ENCODE measurements around the gene DNASE1L3. TPM values are rescaled to one million over a fixed set of nuclear protein-coding genes. Genes with fewer than 3 reads are reported as not detected.

The DNASE1L3 gene
- total and polyA plus RNA-seq, 2 donors (not counting 3 experiments of a cell fraction or from before 2014, with no cell fraction given): 0.95 to 1.3 TPM

DNA sequence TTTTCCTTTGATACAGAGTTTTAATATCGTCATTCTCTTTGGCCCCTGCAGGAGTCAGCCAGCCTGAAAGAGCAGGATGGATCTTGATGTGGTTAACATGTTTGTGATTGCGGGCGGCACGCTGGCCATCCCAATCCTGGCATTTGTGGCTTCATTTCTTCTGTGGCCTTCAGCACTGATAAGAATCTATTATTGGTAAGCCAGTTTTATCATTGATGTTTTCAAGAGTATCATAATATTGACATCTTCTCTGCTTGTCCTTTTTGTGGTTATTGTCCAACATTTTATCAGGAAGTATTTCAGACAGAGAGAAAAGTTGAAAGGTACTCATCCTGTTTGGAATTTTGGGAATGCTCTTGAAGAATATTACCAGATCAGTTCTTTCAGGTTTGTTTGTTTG lies 45.7 kb upstream of the DNASE1L3 start:
- BruUV-seq (replicated peaks): no TSS peak
- H3K9me3 ChIP-seq (replicated peaks; ENCODE audit: control insufficient read depth, insufficient read depth, low read length): no peaks in the 10 kb centered on the region
- ChIA-PET POLR2A (no interaction called here), CTCF (no interaction called here)
- H3K79me2 ChIP-seq (ENCODE audit: control insufficient read depth, insufficient read depth, low read length): no peaks in the 10 kb centered on the region
- no peak overlapping the region for H3K4me2 ChIP-seq (ENCODE audit: insufficient read depth, low read length)
- no peaks in the 10 kb centered on the region for H3K27me3 ChIP-seq (ENCODE audit: control insufficient read depth in 2 of 2, insufficient read depth in 2 of 2, low read length in 2 of 2)
- H3K36me3 ChIP-seq (ENCODE audit: control insufficient read depth in 2 of 2, extremely low read depth in 1 of 2, insufficient read depth in 2 of 2, low read length in 2 of 2): no peaks in the 10 kb centered on the region
- intact Hi-C loops (cut with micrococcal nuclease) (no loop called here), dilution Hi-C loops (cut with MboI; ENCODE audit: extremely low pct_ligation_motif_present, low sequenced_read_pairs) (no loop called here)
- TF ChIP-seq POLR2AphosphoS5 (IDR thresholded peaks at IDR 0.05; ENCODE audit: insufficient read depth, low read depth, low read length) (no peak), EZH2 (IDR thresholded peaks at IDR 0.05; ENCODE audit: borderline replicate concordance, low read depth, low read length, severe bottlenecking) (no peak), FOS (IDR thresholded peaks at IDR 0.05; ENCODE audit: borderline replicate concordance, insufficient read depth, low read length) (no peak), POLR2A (IDR thresholded peaks at IDR 0.05; ENCODE audit: low read depth, low read length) (no peak), GATA2 (IDR thresholded peaks at IDR 0.05; ENCODE audit: insufficient read depth, insufficient read length, low read depth, low read length) (no peak), JUN (IDR thresholded peaks at IDR 0.05; ENCODE audit: borderline replicate concordance, insufficient read depth, insufficient read length, low read depth) (no peak), MYC (IDR thresholded peaks at IDR 0.05; ENCODE audit: low read depth, low read length) (no peak)
- TF ChIP-seq, protein P1, sequence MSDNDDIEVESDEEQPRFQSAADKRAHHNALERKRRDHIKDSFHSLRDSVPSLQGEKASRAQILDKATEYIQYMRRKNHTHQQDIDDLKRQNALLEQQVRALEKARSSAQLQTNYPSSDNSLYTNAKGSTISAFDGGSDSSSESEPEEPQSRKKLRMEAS (IDR thresholded peaks at IDR 0.05; ENCODE audit: insufficient read depth, insufficient read length): no peak
- TF ChIP-seq, protein P2, sequence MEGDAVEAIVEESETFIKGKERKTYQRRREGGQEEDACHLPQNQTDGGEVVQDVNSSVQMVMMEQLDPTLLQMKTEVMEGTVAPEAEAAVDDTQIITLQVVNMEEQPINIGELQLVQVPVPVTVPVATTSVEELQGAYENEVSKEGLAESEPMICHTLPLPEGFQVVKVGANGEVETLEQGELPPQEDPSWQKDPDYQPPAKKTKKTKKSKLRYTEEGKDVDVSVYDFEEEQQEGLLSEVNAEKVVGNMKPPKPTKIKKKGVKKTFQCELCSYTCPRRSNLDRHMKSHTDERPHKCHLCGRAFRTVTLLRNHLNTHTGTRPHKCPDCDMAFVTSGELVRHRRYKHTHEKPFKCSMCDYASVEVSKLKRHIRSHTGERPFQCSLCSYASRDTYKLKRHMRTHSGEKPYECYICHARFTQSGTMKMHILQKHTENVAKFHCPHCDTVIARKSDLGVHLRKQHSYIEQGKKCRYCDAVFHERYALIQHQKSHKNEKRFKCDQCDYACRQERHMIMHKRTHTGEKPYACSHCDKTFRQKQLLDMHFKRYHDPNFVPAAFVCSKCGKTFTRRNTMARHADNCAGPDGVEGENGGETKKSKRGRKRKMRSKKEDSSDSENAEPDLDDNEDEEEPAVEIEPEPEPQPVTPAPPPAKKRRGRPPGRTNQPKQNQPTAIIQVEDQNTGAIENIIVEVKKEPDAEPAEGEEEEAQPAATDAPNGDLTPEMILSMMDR (IDR thresholded peaks at IDR 0.05; ENCODE audit: extremely low read depth in 1 of 2, insufficient read depth in 1 of 2, low read depth in 1 of 2, low read length in 2 of 2): no peak
- H4K20me1 ChIP-seq (replicated peaks; ENCODE audit: control insufficient read depth, extremely low read depth, insufficient read depth, low read length): no peaks in the 10 kb centered on the region
- H3K9ac ChIP-seq (replicated peaks; ENCODE audit: extremely low read depth, insufficient read depth, low read length): no peak overlapping the region
- H3K4me1 ChIP-seq (ENCODE audit: control insufficient read depth, extremely low read depth, insufficient read depth, low read length): no peaks in the 10 kb centered on the region
- H3K4me3 ChIP-seq (replicated peaks in 1 of 3; ENCODE audit: insufficient read depth in 1 of 3, low read depth in 1 of 3, low read length in 3 of 3): no peak overlapping the region
- no peak overlapping the region for H2AFZ ChIP-seq (ENCODE audit: low read depth, low read length)
- H3K27ac ChIP-seq (ENCODE audit: insufficient read depth, low read depth, low read length): no peak overlapping the region
- DNase-seq (ENCODE audit: low read depth, low spot score) (no peak), FAIRE-seq (peak; percentile 37)
- no peaks in the 10 kb centered on the region for H3K9me1 ChIP-seq (replicated peaks; ENCODE audit: control insufficient read depth, extremely low read depth, insufficient read depth, low read length)

Data from endothelial cell of umbilical vein (primary cell).